Islet precursor cell (in vitro differentiated cells): ENCODE results near the gene LRRC17.

ENCODE experiments used
- DNase-seq: peaks from one replicate; pipeline ENCODE4 v3.0.0-alpha.2; 2018

LRRC17 gene

DNA sequence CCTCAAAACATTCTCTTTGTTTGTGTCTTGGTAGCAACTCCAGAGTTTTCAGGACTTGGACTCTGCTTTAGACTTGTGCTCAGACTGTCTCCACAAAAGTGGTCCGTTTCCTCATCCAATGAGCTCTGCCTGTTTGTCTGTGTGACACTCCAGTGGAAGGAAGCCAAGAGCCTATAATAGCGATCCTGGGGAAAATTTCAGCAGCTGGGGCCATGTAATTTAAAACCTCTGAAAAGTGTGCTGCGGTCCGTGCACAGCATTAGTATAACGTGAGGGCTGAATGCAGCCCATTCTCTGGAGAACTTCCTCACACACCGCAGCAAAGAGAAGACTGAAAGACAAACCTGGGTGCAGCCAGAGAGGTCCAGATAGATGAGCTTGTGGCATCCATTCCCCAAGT lies at the start of gene LRRC17:
Gene LRRC17, plus strand, starts transcription at position 259 of the 400 bp plus-strand sequence. CDS start 20,914 bp downstream, outside the sequence.
- no peak for DNase-seq

- no peak for DNase-seq
Measured at GRCh38 chr7:102864958-102865357, 47.8 kb upstream of the LRRC17 start.

- no peak for DNase-seq
Measured at GRCh38 chr7:102866535-102867215, 46.1 kb upstream of the LRRC17 start.

GRCh38 chr7:102869195-102869594 lies 43.6 kb upstream of the LRRC17 start:
- no peak for DNase-seq

DNA sequence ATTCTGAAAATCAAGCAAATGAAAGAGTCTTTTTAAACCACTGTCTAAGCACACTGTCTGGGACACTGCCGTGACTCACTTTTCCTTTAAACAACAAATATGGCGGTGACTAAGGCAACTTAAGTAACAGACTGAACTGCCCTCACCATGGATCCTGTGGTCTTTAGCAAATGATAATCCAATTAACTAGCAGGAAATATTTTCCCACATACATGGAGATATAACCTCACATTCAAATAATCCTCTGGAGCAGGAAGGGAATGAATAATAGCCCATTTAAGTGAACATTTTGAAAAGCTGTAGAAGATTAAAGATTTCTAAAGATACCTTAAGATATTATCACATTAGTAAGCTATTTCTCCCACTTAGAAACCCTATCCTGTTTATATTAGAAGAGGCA lies 40.3 kb upstream of the LRRC17 start:
- DNase-seq, result no peak

DNA sequence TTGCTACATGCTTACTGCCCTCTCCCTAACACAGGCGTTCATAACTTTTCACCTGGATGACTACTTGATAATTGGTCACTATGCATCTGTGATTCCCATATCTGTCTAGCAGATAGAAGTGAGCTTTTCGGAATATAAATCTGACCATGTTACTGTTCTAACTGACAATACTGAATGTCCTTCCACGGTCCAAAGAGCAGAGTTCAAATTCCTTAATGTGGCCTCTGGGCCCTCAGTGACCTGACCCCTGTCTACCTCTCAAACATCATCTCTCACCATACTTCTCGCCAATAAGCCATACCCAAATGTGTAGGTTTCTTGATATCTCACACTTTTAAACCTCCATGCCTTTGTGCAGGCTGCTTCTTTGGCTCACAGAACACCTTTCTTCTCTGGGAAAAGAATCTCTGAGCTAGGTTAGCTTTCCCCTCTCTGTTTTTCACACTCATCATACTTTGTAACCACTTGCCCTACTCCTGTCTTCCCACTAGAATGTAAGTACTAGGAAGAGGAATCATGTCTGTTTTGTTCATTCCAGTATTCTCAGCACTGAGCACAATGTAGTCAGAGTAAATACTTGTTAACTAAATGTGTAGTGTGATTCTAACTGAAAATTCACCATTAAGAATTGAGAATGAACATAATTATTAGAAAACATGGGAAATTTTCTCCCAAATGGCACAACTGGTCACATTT lies 39.2 kb upstream of the LRRC17 start:
- no peak for DNase-seq

DNA sequence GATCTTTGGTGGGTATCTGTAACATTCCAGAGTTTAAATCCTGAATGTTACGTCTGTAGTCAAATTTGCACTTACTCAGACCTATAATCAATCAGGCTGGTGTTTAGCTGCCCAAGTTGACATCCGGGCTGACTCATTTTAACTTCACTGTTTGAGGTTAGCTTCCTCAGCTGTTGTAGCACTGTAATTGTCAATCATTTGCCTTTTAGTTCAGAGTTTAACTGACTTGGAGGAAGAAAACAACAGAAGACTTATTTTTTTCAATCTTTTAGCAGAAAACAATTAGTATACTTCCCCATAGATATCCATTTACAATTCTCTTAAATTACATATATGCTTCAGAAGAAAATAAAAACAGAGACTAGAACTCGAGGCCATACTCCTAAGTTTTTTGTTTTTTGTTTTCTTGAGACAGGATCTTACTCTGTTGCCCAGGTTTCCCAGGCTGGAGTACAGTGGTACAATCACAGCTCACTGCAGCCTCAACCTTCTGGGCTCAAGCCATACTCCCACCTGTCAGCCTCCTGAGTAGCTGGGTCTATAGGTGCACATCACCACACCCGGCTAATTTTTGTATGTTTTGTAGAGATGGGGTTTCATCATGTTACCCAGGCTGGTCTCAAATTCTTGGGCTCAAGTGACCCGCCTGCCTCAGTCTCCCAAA lies 38.5 kb upstream of the LRRC17 start:
- DNase-seq, result peak; percentile 71

- no peak for DNase-seq
Measured at GRCh38 chr7:102874966-102875365, 37.8 kb upstream of the LRRC17 start.

GRCh38 chr7:102875700-102876295 lies 37.0 kb upstream of the LRRC17 start:
- peak; percentile 95 for DNase-seq

DNA sequence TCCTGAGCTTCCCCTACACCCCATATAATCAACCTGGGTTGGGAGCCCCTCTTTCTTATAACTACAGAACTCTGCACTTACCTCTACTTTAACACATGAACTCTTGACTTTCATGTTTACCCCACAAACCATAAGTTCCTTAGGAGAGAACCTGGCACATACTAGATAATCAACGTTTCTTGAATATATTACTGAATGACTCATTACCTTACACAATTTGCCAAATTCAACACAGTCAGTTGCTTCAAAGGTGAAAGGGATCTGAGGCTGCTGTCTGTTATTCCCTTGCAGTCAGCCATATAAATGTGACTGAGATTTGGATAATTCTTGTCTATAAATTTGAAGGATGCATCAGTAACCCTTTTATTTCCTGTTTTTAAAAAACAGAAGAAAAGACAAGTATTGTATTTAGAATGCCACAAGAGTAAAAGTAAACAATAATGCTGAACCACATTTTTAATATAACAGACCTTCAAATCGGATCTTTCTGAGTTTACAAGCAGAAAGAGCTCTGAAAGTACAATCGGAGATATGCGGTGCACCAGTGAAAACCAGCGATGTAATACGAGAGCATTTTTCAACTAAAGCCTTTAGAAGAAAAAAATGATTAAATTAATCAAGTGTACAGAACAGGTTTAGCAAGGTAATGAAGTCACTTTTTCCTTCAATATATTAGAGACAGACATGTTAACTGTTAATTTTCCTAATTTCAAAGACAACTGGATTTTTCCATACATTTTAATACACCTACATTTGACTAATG lies 29.5 kb upstream of the LRRC17 start:
- DNase-seq, result no peak

DNA sequence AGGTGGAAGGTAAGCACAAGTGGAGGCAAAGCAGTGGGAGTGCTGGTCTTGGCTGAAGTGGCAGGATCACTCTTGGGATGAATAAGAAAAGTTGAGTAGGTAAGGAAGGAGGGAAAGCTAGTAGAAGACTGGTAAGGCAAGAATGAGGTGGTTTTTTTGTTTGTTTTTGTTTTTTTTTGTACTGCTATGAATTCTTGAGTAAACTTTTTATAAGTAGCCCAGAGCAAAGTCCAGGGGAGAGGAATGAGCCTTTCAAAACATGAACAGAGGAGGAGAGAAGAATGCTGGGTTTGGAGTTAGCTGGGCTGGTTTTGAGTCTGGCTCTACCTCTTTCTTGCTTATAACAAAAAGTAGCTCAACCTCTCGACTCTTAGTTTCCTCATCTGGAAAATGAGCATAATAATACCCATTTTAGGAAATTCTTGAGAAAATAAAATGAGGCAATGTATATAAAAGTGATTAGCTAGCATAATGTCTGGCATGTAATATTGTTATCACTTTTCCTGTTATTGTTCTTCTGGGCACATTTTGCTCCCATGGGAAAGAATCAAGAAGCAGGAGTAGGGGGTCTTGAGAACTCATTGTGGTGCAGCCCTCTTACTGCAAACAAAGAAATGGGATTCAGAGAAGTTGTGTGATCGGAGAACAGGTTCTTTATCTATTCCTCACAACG lies 24.1 kb upstream of the LRRC17 start:
- DNase-seq, result no peak

DNA sequence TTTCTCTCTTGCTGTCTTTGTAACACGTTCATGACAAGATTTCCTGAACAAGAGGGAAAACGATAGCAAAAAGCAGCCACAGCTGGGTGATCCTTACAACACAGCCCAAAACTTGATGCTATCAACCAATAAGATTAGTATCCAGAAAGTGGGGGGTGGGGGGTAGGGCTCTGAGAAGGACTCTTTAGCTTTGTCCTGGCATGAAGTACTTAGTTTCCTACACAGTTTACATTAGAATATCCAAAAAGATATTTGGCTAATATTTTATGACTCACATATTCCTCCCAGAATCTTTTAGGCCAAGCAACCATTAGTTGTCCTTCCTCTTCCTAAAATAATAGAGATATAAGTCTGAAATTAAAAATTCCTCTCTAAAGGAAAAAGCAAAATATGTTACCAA lies 22.9 kb upstream of the LRRC17 start:
- no peak for DNase-seq

GRCh38 chr7:102890292-102890970 lies 22.4 kb upstream of the LRRC17 start:
- peak; percentile 57 for DNase-seq

GRCh38 chr7:102890971-102891692 lies 21.7 kb upstream of the LRRC17 start:
- DNase-seq, result no peak

DNA sequence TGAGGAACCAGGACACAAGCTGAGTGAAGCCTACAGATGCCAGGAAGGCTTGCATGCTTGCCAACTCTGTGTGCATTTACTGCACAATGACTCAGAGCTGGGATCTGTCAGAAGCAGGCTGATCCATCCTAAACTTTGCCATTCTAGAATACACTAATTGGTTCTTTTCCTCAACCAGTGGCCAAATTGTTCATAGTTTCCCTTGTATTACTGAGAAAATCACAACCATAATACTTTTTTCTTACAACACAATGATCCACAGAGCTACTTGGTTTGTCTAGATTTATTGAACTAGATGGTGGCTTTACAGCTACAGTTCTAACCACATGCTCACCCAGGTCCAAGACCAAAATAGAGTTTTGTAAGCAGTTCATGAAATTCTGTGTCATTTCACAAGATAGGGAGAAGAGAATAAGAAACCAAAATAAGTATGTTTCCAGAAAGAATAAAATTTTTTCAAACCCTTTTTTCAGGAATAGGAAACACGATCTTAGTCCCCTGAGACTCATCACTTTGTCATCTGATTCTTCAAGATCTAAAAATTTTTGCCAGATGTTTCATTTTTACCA lies 21.0 kb upstream of the LRRC17 start:
- DNase-seq, result no peak

DNA sequence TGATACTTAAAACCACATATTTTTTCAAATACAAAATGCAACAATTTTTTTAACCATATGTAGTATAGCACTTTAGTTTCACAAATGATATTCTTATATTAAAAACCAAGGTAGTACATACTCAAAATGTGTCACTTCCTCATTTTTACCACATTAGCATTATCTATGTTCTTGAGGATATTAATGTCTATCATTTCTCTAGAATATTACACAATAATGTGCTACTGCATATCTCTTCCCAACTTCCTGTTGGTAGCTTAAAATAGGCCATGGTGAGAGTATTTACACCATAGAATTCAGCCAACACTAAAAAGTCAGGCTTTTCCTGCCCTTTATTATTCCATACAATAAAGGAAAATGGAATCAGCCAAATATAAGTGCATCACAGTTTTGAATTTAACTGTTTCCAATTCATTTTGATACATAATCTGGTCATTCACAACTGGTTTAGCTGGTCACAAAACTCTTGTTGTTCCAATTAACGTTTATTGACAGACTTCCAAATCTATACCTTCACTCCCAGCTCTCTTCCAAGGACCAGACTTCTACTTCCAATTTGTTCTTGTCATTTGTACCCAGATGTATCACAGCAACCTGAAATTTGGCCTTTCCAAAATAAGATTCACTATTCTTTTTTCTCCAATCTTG lies 20.0 kb upstream of the LRRC17 start:
- DNase-seq, result no peak

DNA sequence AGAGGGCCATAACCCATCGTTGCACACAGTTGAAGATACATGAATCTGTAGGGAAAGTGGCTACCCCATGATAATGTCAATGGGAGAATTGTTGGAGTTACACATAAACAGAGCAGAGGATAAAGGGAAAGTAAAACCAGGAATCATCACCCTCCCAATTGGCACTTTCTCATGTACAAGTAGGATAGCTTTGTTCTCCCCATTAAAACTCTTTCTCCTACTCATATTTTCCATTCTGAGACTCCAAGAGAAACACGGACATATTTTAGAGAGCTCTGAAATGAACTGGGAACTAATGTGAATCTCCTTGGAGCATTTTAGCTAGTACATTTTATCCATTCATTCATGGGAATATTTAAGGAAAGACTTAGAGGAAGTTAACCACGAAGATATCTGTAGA lies 17.2 kb upstream of the LRRC17 start:
- no peak for DNase-seq

- DNase-seq, result no peak
Measured at GRCh38 chr7:102896585-102896984, 16.2 kb upstream of the LRRC17 start.

DNA sequence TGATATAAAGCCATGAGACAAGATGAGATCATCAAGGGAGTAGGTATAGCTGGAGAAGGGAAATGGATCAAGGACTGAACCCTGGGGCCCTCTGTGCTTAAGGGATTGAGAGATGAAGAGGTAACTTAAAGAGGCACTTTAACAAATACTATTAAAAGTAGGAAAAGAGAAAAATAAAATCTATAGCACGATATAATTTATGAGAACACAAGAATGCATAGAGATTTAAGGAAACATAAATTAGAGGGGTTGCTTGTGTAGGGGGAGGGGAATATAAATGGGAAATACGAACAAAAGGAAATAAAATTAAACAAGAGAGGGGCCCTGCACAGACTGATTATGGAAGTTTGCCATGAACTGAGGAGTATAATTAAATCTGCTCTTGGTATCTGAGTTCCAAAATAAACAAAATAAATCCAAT lies 15.6 kb upstream of the LRRC17 start:
- no peak for DNase-seq
